ENCODE data around the gene STAC.
"Not testable (repeated sequence)": the region's sequence is repeated elsewhere in the genome, so short reads cannot be mapped to it uniquely, and the experiment has no call there.

STAC gene

DNA sequence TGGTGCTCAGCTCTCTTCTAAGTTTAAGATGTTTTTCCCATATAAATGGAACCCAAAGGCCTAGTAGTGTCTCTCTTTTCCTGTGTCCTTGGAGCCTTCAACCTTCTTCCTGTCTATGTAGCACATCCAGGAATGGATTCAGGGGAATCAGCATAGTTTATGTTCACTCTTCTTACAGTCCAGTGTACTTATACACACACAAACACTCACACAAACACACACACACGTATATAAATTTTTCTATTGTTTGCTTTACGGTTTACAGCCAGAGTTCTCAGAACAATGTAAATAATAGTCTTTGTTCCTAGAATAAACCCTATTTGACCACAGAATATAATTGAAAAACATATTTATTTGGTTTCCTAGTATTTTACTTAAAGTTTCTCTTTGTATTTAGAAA lies 36.9 kb downstream of the STAC start:
- FAIRE-seq: no peak

DNA sequence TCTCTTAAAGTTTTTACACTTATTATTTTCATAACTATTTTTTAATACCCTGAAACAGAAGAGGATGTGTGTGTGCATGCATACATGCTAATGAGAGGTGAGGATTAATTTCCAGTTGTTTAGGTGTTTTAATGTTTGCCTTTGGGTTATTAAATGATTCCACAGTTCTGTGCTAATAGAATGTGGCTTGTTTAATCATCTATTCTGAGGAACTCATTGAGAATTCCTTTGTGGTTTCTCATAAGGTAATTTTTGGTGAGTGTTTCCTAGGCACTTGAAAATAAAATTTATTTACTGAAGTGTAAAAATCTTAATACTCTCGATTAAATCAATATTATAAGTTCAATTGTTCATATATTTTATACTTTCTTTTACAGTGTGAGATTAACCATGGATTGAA lies 38.0 kb downstream of the STAC start:
- FAIRE-seq: no peak

GRCh38 chr3:36428445-36428844 lies 48.1 kb downstream of the STAC start:
- FAIRE-seq: no peak

GRCh38 chr3:36429986-36430485 lies 49.7 kb downstream of the STAC start:
- no peak for FAIRE-seq

DNA sequence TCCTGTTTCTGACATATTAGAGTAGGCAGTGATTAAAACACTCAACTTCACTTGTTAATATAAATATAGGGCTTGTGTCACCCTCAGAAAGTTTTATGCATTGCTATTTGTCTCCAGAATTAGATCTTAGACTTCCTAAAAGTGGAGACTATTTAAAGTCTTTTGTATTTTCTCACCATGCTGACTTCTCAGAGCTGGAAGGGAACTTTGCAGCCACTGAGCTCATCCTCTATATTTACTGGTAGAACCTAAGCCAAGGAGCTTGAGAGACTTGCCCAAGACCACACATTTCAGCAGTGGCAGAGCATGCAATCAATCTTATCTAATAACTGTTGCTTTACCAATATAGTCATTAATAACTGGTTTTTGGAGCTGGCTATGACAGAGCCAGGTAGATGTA lies 53.2 kb downstream of the STAC start:
- FAIRE-seq: no peak

DNA sequence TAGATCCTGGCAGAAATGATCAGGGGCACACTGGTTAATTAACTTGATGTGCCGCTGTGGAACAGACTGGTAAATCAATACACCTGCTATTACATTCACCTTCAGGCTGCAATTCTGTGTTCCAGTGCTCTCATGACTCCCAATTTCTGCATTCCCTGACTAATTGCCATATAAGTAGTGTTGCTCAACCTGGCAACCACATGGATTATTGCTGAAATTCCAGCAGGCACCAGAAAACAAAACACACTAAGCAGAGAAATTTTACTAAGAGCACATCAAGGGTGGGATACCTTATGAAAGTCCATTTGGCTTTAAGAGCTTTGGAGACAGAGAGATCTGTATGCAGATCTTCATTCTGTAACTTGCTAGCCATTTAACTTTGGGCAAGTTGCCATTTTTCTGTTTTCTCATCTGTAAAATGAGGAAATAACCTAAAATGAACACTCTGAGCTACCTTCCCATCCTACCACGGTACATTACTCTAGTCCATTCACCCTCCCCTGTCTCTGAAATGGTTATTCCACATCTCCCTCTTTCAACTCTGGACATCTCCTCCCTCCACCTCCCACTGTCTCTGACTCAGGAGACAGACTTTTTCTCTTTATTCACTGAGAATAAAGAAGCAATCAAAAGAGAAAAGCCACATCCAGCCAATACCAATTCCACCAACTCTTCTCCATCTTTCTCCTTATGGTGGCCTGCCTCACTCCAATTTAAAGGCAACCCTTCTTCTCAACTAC lies 54.6 kb downstream of the STAC start:
- FAIRE-seq: no peak

- no peak for FAIRE-seq
These were observed 62.9 kb downstream of the STAC start for GRCh38 chr3:36443028-36443686.

GRCh38 chr3:36444909-36445308 lies 64.6 kb downstream of the STAC start:
- no peak for FAIRE-seq

DNA sequence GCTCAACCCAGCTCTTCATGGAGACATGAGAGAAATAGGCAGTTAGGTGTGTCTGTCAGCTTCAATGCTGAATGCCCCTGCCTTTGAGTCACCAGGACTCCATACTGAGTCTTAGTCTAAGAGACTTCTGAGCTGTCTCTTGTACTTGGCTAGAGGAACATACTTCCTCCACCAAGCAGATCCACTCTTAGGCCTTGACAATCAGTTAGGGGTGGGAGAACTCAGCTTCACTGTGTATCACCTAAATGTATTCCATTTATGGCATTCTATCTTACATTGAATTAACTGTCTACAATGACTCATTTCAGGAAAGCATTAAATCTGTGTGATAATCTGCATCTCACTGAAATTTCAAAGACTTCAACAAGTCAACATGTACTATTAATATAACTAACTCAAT lies 66.0 kb downstream of the STAC start:
- no peak for FAIRE-seq

- FAIRE-seq: no peak
These were observed 66.8 kb downstream of the STAC start for GRCh38 chr3:36447061-36447460.

DNA sequence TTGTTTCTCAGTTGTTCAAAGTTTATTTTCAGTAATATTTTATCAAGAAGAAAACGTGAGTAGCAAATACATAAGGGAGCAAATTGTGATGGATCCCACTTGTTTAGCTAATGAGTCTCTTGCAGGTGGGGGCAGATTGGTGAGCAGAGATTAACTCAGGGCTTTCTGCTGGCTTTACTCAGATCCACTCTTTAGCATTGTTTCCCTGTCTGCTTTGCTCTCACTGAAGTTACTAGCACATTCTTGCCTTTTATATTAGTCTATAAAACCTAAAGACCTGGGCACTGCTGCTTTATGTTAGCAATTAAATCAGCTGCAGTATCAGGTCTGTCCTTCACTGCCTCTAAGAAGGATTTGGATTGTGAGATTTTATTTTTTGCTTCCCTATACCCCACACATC lies 71.5 kb downstream of the STAC start:
- no peak for FAIRE-seq

DNA sequence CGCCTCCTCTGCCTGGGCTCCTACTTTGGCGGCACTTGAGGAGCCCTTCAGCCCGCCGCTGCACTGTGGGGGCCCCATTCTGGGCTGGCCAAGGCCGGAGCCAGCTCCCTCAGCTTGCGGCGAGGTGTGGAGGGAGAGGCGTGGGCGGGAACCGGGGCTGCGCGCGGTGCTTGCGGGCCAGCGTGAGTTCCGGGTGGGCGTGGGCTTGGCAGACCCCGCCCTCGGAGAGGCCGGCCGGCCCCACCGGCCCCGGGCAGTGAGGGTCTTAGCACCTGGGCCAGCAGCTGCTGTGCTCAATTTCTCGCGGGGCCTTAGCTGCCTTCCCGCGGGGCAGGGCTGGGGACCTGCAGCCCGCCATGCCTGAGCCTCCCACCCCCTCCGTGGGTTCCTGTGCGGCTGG lies 72.9 kb downstream of the STAC start:
- not testable (repeated sequence) for FAIRE-seq

DNA sequence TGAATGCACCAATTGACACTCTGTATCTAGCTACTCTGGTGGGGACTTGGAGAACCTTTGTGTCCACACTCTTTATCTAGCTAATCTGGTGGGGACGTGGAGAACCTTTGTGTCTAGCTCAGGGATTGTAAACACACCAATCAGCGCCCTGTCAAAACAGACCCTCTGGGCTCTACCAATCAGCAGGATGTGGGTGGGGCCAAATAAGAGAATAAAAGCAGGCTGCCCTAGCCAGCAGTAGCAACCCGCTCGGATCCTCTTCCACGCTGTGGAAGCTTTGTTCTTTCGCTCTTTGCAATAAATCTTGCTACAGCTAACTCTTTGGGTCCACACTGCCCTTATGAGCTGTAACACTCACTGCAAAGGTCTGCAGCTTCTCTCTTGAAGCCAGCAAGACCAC lies 73.6 kb downstream of the STAC start:
- FAIRE-seq: not testable (repeated sequence)

- no peak for FAIRE-seq
These were observed 75.1 kb downstream of the STAC start for GRCh38 chr3:36455406-36455805.

GRCh38 chr3:36456784-36457183 lies 76.5 kb downstream of the STAC start:
- no peak for FAIRE-seq

GRCh38 chr3:36457667-36458066 lies 77.4 kb downstream of the STAC start:
- FAIRE-seq: no peak

DNA sequence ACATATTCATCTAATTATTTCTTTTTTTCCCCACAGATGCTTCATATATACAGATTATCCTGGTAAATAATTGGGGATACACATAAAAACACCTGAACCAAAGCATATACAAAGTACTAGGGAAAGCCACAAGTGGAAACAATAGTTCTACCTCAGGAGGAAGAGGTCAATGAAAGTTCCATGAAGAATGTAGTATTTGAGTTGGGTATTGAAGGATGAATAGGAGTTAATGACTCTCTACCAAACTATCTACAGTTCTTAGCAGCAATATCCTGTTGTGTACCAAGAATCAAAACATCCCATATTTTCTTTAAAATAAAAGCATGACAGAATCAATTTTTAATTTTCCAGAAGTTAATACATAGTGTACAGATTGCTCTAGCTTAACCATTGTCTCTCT lies 78.9 kb downstream of the STAC start:
- FAIRE-seq: no peak

DNA sequence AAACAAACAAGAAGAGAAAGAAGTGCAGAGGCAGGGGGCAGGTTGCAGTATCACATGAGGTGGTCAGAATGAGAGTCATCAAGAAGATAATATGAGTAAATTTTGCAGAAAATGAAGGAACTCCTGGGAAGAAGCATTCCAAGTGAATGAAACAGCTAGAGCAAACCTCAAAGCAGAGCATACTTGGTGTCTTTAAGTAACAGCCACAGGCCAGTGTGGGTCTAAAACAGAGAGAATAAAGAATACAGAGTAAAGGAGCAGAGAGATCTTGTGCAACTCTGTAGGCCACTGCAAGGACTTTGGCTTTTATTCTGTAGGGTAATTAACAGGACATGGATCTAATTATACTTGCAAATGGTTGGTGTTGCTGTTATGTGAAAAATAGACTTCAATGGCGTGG lies 81.3 kb downstream of the STAC start:
- FAIRE-seq: no peak

DNA sequence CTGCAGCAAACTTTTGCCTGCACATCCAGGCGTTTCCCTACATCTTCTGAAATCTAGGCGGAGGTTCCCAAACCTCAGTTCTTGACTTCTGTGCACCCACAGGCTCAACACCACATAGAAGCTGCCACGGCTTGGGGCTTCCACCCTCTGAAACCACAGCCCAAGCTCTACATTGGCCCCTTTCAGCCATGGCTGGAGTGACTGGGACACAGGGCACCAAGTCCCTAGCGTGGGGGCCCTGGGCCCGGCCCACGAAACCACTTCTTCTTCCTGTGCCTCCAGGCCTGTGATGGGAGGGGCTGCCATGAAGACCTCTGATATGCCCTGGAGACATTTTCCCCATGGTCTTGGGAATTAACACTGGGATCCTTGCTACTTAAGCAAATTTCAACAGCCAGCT lies 91.7 kb downstream of the STAC start:
- FAIRE-seq: not testable (repeated sequence)

- no peak for FAIRE-seq
These were observed 95.3 kb downstream of the STAC start for GRCh38 chr3:36475558-36475957.

- no peak for FAIRE-seq
These were observed 96.1 kb downstream of the STAC start for GRCh38 chr3:36476286-36476942.

DNA sequence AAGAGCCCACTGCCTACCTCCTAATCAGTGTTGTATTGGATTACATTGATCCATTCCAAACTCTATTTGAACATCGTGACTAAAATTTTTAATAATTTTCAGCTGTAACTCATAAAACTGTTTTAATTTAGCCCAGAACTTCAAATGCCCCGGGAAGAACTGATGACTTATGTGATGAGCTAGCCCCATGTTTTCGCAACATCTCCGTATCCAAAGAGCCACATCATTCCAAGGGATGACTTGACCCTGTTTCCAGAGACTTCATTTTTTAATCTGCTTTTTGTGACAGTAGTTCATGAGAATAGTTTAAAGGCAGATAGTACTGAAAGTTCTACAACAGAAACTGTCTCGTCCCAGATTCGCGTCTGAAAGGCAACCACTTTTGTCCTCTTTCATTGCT lies 97.4 kb downstream of the STAC start:
- FAIRE-seq: no peak

DNA sequence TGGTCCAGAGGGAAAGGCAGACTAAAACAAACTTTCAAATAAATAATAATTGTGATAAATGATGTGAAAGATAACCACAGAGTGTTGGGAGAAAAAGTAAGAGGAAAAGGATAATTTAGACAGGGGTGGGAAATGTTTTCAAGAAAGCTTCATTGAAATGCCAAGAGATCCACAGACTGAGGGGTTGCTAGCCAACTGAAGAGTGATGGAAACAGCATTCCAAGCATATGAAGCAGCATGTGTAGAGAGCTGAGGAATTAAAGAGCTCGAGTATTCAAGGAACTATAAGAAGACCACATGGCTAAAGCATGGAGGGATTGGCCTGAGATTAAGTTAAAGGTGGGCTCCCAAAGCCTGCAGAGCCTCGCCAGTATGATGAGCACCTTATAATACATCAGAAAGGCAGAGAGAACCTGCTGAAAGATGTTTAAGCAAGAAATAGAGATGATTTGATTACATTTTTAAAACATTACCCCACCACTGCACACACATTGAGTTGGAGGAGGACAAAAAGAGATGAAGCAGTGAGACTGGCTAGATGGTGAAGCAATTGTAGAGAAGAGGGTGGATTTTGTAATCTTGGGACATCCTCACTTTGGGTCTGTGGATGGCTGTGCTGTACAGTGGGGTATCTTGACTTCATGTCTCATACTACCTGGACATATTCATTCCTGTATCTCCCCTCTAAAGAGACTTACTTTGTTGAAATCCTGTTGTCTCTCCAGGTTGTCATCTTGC lies 100.8 kb downstream of the STAC start:
- FAIRE-seq: no peak

Measured in TTC549 (cell line).